ENCODE data around the gene GBX2. TPM values are rescaled to one million over a fixed set of nuclear protein-coding genes. Genes with fewer than 3 reads are reported as not detected.

Gene GBX2
- total and polyA plus RNA-seq, 10 of the 15 experiments (the other 5 are each of a cell fraction or from before 2014, with no cell fraction given), result not detected

GRCh38 chr2:236180076-236180816, 12.1 kb upstream of the GBX2 start:
- TF ChIP-seq NR2C1 (IDR thresholded peaks at IDR 0.05) (no peak), EGR1 (IDR thresholded peaks at IDR 0.05; ENCODE audit: borderline replicate concordance in 1 of 2, low read depth in 2 of 2, low read length in 2 of 2) (no peak), ZZZ3 (IDR thresholded peaks at IDR 0.05; ENCODE audit: control insufficient read depth, insufficient read length, low read depth) (no peak), FOS (IDR thresholded peaks at IDR 0.05; ENCODE audit: borderline replicate concordance, extremely low read depth, insufficient read length) (no peak), IKZF2 (IDR thresholded peaks at IDR 0.05) (no peak), NFXL1 (IDR thresholded peaks at IDR 0.05; ENCODE audit: borderline replicate concordance) (no peak), CHD2 (IDR thresholded peaks at IDR 0.05; ENCODE audit: borderline replicate concordance, low read depth, low read length) (no peak), TAF1 (IDR thresholded peaks at IDR 0.05; ENCODE audit: borderline replicate concordance, low read depth, low read length) (no peak), MTA3 (IDR thresholded peaks at IDR 0.05; ENCODE audit: borderline replicate concordance, low read length) (no peak), ATF7 (IDR thresholded peaks at IDR 0.05; ENCODE audit: low read depth) (no peak), ZNF207 (IDR thresholded peaks at IDR 0.05; ENCODE audit: borderline replicate concordance) (no peak), ZNF622 (IDR thresholded peaks at IDR 0.05) (no peak), CREB1 (IDR thresholded peaks at IDR 0.05; ENCODE audit: low read depth) (no peak)
- TF ChIP-seq, protein P1, sequence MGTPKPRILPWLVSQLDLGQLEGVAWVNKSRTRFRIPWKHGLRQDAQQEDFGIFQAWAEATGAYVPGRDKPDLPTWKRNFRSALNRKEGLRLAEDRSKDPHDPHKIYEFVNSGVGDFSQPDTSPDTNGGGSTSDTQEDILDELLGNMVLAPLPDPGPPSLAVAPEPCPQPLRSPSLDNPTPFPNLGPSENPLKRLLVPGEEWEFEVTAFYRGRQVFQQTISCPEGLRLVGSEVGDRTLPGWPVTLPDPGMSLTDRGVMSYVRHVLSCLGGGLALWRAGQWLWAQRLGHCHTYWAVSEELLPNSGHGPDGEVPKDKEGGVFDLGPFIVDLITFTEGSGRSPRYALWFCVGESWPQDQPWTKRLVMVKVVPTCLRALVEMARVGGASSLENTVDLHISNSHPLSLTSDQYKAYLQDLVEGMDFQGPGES (IDR thresholded peaks at IDR 0.05), result no peak
- TF ChIP-seq, protein P2, sequence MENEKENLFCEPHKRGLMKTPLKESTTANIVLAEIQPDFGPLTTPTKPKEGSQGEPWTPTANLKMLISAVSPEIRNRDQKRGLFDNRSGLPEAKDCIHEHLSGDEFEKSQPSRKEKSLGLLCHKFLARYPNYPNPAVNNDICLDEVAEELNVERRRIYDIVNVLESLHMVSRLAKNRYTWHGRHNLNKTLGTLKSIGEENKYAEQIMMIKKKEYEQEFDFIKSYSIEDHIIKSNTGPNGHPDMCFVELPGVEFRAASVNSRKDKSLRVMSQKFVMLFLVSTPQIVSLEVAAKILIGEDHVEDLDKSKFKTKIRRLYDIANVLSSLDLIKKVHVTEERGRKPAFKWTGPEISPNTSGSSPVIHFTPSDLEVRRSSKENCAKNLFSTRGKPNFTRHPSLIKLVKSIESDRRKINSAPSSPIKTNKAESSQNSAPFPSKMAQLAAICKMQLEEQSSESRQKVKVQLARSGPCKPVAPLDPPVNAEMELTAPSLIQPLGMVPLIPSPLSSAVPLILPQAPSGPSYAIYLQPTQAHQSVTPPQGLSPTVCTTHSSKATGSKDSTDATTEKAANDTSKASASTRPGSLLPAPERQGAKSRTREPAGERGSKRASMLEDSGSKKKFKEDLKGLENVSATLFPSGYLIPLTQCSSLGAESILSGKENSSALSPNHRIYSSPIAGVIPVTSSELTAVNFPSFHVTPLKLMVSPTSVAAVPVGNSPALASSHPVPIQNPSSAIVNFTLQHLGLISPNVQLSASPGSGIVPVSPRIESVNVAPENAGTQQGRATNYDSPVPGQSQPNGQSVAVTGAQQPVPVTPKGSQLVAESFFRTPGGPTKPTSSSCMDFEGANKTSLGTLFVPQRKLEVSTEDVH (IDR thresholded peaks at IDR 0.05; ENCODE audit: low read depth, partially characterized antibody), result no peak
- H3K27me3 ChIP-seq (replicated peaks in 1 of 2; ENCODE audit: control insufficient read depth in 2 of 2, insufficient read depth in 2 of 2, low read length in 1 of 2), result no peaks in the 10 kb centered on the region; a peak in 2 of 4 replicates
- ChIA-PET SMC1A (ENCODE audit: uncharacterized antibody, unreplicated experiment) (interaction anchor here (0.7 to 2.5 kb wide), 5 partner anchors 38 to 420 kb away, joined by 3 to 28 read pairs (median 4); no protein-coding TSS in a partner anchor), RAD21 (ENCODE audit: unreplicated experiment) (interaction anchor here (1.9 to 4.3 kb wide), 2 partner anchors 401 to 414 kb away, joined by 9 to 26 read pairs; no protein-coding TSS in a partner anchor), POLR2A (no interaction called here), CTCF (interaction anchor here (0.6 to 6.0 kb wide), 9 partner anchors 9 to 596 kb away, joined by 3 to 84 read pairs (median 5); no protein-coding TSS in a partner anchor)
- BruUV-seq (replicated peaks), result no TSS peak
- WGBS (ENCODE audit: insufficient coverage, insufficient replicate concordance, low lambda C conversion rate, missing lambda C conversion rate), result 18% methylated on average over 12 of the region's 12 CpGs
- in situ Hi-C loops (cut with MboI) (loop anchor here (5.0 kb wide), 1 partner anchor 408 kb away; no protein-coding TSS in a partner anchor), intact Hi-C loops (cut with micrococcal nuclease; ENCODE audit: unreplicated experiment) (loop anchor here (2.0 kb wide), 1 partner anchor 413 kb away; no protein-coding TSS in a partner anchor)
- no peak overlapping the region for H2AFZ ChIP-seq (ENCODE audit: control insufficient read depth, low read depth, low read length)
- no peak for FAIRE-seq
- H3K9ac ChIP-seq (ENCODE audit: control insufficient read depth, insufficient read depth, low read length), result no peak overlapping the region
- H3K4me1 ChIP-seq (ENCODE audit: control insufficient read depth, insufficient read depth, low read length), result no peaks in the 10 kb centered on the region
- no peaks in the 10 kb centered on the region for H3K79me2 ChIP-seq (ENCODE audit: control insufficient read depth, insufficient read depth, low read length)
- ATAC-seq, result no peak
- H3K4me2 ChIP-seq (ENCODE audit: control insufficient read depth, insufficient read depth), result no peak overlapping the region
- no peak for DNase-seq (ENCODE audit: low read depth, low spot score)
- H3K36me3 ChIP-seq (ENCODE audit: control insufficient read depth in 2 of 2, insufficient read depth in 2 of 2, low read length in 1 of 2), result no peaks in the 10 kb centered on the region
- no peaks in the 10 kb centered on the region for H4K20me1 ChIP-seq (ENCODE audit: control insufficient read depth, insufficient read depth)
- no peak overlapping the region for H3K4me3 ChIP-seq
- no peaks in the 10 kb centered on the region for H3K9me3 ChIP-seq (replicated peaks; ENCODE audit: control insufficient read depth, insufficient read depth, low read length)
- no peak overlapping the region for H3K27ac ChIP-seq (ENCODE audit: control insufficient read depth, insufficient read depth)

Measured in GM12878 (cell line).